K562 (cell line): ENCODE measurements around the gene BTF3L4. TPM values are rescaled to one million over a fixed set of nuclear protein-coding genes. Genes with fewer than 3 reads are reported as not detected.

Source experiments
- ADNP ChIP-seq: fragments of 200-800 bp; sonication (Bioruptor generic); IDR thresholded peaks from 2 replicates; pipeline ENCODE4 v1.6.1; 2016; ENCODE audit warnings: missing genetic modification characterization, missing compliant biosample characterization
- ARID2 ChIP-seq: fragments of 450-650 bp; IDR thresholded peaks from 2 replicates; pipeline ENCODE4 v1.6.1; 2017; ENCODE audit warnings: antibody characterized with exemption, mild to moderate bottlenecking
- CREBBP ChIP-seq: IDR thresholded peaks from one replicate; pipeline ENCODE4 v1.6.1; 2012; ENCODE audit warnings: low read depth, mild to moderate bottlenecking, control low read depth, inconsistent platforms, low read length
- GATA2 ChIP-seq: sonication (generic); formaldehyde crosslinking; IDR thresholded peaks from 2 replicates; pipeline ENCODE4 v1.4.0; 2020; ENCODE audit warnings: mild to moderate bottlenecking, missing genetic modification reagents
- HDAC6 ChIP-seq: IDR thresholded peaks from 2 replicates; pipeline ENCODE4 v1.6.1; 2012; ENCODE audit warnings: low read depth, mild to moderate bottlenecking, control low read depth, inconsistent platforms, low read length, moderate library complexity
- ILK ChIP-seq: fragments of 450-650 bp; IDR thresholded peaks from 2 replicates; pipeline ENCODE4 v1.6.1; 2016; ENCODE audit warnings: missing genetic modification characterization, low read depth, mild to moderate bottlenecking, missing compliant biosample characterization, moderate library complexity, borderline replicate concordance
- MCM5 ChIP-seq: fragments of 450-650 bp; IDR thresholded peaks from 2 replicates; pipeline ENCODE4 v1.6.1; 2016; ENCODE audit warnings: low read depth
- MITF ChIP-seq: IDR thresholded peaks from 2 replicates; pipeline ENCODE4 v1.6.1; 2014; ENCODE audit warnings: antibody characterized with exemption
- NONO ChIP-seq, 2 experiments: fragments of 200-400 bp in 1 of 2; fragments of 450-650 bp in 1 of 2; formaldehyde crosslinking in 1 of 2; IDR thresholded peaks; 2 replicates each; pipeline ENCODE4 v1.6.1; 2017; ENCODE audit warnings: low read depth in 2 of 2, mild to moderate bottlenecking in 2 of 2, moderate library complexity in 2 of 2, low read length in 1 of 2
- PHF21A ChIP-seq: fragments of 450-650 bp; IDR thresholded peaks from 2 replicates; pipeline ENCODE4 v1.6.1; 2017; ENCODE audit warnings: low read depth, borderline replicate concordance
- TGIF2 ChIP-seq: sonication (generic); formaldehyde crosslinking; IDR thresholded peaks from 2 replicates; pipeline ENCODE4 v1.8.1; 2022; ENCODE audit warnings: mild to moderate bottlenecking, missing genetic modification reagents, moderate library complexity
- TOE1 ChIP-seq, 2 experiments: fragments of 450-650 bp in 1 of 2; sonication (generic) in 1 of 2; formaldehyde crosslinking in 1 of 2; IDR thresholded peaks; 2 replicates each; pipeline versions ENCODE4 v1.7.1 to v1.8.0; 2016 to 2022; ENCODE audit warnings: borderline replicate concordance in 2 of 2, mild to moderate bottlenecking in 2 of 2, antibody characterized with exemption in 1 of 2, inconsistent platforms in 1 of 2, low read depth in 1 of 2, missing genetic modification reagents in 1 of 2, moderate library complexity in 1 of 2
- ZBED1 ChIP-seq: IDR thresholded peaks from 2 replicates; pipeline ENCODE4 v1.6.1; 2014
- ZBTB12 ChIP-seq: fragments of 250-450 bp; sonication (Bioruptor Pico); IDR thresholded peaks from 2 replicates; pipeline ENCODE4 v1.4.0; 2020
- ZC3H8 ChIP-seq: fragments of 450-650 bp; IDR thresholded peaks from 2 replicates; pipeline ENCODE4 v1.6.1; 2017
- ZKSCAN3 ChIP-seq: fragments of 250-450 bp; sonication (Bioruptor Pico); IDR thresholded peaks from 2 replicates; pipeline ENCODE4 v1.4.0; 2020
- ZNF23 ChIP-seq: fragments of 250-450 bp; sonication (Bioruptor Pico); IDR thresholded peaks from 2 replicates; pipeline ENCODE4 v1.4.0; 2020; ENCODE audit warnings: mild to moderate bottlenecking
- polyA plus RNA-seq, 8 experiments: library from polyadenylated mRNA; depleted of rRNA in 4 of 8; stranded (reverse) in 5 of 8; unstranded in 3 of 8; fragments of >200 nt; fragmentation: Nextera tagmentation in 2 of 8; fragmentation: Illumina TruSeq in 1 of 8; extraction: Ambion mirVana in 2 of 8; extraction: Trizol in 1 of 8; gene quantifications; 2 replicates each; pipeline versions ENCODE4 v1.2.1 to v1.2.3, GENCODE V29; 2011 to 2014; ENCODE audit warnings: inconsistent platforms in 1 of 8, missing spikeins in 1 of 8
- total RNA-seq, 7 experiments: library from RNA; depleted of rRNA in 6 of 7; stranded (reverse); fragments of >200 nt in 6 of 7; fragmentation: Illumina TruSeq in 2 of 7; extraction: Trizol in 2 of 7; gene quantifications; 2 replicates each; pipeline versions ENCODE4 v1.2.1 to v1.2.3, GENCODE V29; 2011 to 2021; ENCODE audit warnings: low replicate concordance in 1 of 7
- TF ChIP-seq, protein P1 (sequence below): fragments of 150-350 bp; IDR thresholded peaks from 2 replicates; pipeline ENCODE4 v1.6.1; 2014; ENCODE audit warnings: low read depth, mild to moderate bottlenecking, low read length, borderline replicate concordance
- TF ChIP-seq, protein P2 (sequence below): IDR thresholded peaks from 2 replicates; pipeline ENCODE4 v1.6.1; 2011; ENCODE audit warnings: borderline replicate concordance, low read depth, mild to moderate bottlenecking, moderate library complexity, low read length; ENCODE audit not compliant: insufficient read depth, poor library complexity, severe bottlenecking

The BTF3L4 gene
- total and polyA plus RNA-seq, 9 of the 15 experiments (the other 6 are each of a cell fraction or from before 2014, with no cell fraction given), result 40.1 to 106 (median 88.8) TPM

DNA sequence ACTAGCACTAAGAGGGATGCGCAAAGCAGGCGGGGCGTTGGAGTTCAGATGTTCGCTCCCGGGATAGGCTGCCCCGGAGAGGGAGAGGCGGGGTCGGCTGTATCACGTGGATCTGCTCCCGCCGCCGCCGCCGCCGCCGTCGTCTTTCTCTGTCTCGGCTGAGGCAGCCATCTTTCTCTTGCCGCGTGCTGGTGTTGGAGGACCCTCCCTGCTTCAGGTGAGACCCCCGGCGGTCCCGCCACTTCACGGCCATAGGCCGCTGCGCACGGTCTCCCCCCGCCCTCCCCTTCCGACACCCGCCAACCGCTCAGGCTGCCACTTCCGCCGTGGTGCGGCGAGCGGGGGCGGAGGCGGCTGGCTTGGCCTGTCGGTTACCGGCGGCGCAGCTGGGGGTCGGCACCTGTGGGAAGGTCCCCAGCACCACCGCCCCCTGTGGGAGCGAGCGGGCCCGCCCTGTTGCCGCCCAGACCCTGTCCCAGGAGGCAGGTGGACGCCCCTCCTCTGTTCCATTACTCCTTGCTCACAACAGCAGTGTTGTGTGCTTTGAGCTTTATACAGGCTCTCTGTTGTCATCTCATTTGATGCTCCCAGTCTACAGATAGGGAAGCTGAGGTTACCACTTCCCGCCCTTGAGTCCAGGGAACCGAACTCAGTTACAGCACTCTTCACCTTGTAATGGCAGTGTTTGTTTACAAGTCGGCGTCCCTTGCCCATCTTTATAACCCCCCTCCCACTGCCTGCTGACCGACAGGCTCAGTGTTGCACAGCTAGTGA, at the start of gene BTF3L4 (continued):
- TF ChIP-seq, protein P1, sequence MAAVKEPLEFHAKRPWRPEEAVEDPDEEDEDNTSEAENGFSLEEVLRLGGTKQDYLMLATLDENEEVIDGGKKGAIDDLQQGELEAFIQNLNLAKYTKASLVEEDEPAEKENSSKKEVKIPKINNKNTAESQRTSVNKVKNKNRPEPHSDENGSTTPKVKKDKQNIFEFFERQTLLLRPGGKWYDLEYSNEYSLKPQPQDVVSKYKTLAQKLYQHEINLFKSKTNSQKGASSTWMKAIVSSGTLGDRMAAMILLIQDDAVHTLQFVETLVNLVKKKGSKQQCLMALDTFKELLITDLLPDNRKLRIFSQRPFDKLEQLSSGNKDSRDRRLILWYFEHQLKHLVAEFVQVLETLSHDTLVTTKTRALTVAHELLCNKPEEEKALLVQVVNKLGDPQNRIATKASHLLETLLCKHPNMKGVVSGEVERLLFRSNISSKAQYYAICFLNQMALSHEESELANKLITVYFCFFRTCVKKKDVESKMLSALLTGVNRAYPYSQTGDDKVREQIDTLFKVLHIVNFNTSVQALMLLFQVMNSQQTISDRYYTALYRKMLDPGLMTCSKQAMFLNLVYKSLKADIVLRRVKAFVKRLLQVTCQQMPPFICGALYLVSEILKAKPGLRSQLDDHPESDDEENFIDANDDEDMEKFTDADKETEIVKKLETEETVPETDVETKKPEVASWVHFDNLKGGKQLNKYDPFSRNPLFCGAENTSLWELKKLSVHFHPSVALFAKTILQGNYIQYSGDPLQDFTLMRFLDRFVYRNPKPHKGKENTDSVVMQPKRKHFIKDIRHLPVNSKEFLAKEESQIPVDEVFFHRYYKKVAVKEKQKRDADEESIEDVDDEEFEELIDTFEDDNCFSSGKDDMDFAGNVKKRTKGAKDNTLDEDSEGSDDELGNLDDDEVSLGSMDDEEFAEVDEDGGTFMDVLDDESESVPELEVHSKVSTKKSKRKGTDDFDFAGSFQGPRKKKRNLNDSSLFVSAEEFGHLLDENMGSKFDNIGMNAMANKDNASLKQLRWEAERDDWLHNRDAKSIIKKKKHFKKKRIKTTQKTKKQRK, result no peak
- TF ChIP-seq ARID2, result peak; percentile 30; the same call in 1 of the 2 replicates
- TF ChIP-seq ADNP (tag), result peak; percentile 67; the same call in 1 of the 2 replicates
- no peak for TF ChIP-seq ZKSCAN3 (CRISPR knock-in tag)
- TF ChIP-seq TOE1 (IDR thresholded peaks at IDR 0.05; ENCODE audit: borderline replicate concordance), result peak; percentile 87
- no peak for TF ChIP-seq TOE1 (CRISPR knock-in tag; IDR thresholded peaks at IDR 0.05; ENCODE audit: borderline replicate concordance, low read depth)
- TF ChIP-seq HDAC6, result no peak
- TF ChIP-seq TGIF2 (CRISPR knock-in tag), result no peak
- TF ChIP-seq MCM5, result no peak
- 0 out of 2 replicates have a peak, but pooled peaks have one; percentile 17 for TF ChIP-seq GATA2
- TF ChIP-seq, protein P2, sequence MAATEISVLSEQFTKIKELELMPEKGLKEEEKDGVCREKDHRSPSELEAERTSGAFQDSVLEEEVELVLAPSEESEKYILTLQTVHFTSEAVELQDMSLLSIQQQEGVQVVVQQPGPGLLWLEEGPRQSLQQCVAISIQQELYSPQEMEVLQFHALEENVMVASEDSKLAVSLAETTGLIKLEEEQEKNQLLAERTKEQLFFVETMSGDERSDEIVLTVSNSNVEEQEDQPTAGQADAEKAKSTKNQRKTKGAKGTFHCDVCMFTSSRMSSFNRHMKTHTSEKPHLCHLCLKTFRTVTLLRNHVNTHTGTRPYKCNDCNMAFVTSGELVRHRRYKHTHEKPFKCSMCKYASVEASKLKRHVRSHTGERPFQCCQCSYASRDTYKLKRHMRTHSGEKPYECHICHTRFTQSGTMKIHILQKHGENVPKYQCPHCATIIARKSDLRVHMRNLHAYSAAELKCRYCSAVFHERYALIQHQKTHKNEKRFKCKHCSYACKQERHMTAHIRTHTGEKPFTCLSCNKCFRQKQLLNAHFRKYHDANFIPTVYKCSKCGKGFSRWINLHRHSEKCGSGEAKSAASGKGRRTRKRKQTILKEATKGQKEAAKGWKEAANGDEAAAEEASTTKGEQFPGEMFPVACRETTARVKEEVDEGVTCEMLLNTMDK, result peak; percentile 67
- TF ChIP-seq ZC3H8, result no peak
- TF ChIP-seq MITF, result peak; percentile 66; the same call in 1 of the 2 replicates
- peak; percentile 10 to 43; a peak in 2 of 4 replicates for TF ChIP-seq NONO (IDR thresholded peaks at IDR 0.05; ENCODE audit: low read depth in 2 of 2, low read length in 1 of 2)
- TF ChIP-seq CREBBP, result no peak
- no peak for TF ChIP-seq ZBED1
- no peak for TF ChIP-seq ILK (tag)
- no peak for TF ChIP-seq ZBTB12
- TF ChIP-seq ZNF23 (CRISPR knock-in tag), result no peak
- TF ChIP-seq PHF21A, result no peak
